H54 (cell line): ENCODE measurements around the gene GIMAP2.

Source experiments
- DNase-seq: peaks from one replicate; pipeline ENCODE4 v3.0.0; 2011; ENCODE audit warnings: low spot score, mixed read lengths; ENCODE audit not compliant: insufficient read length
- FAIRE-seq: peaks from 3 replicates; lab custom pipeline; 2011; peaks lifted over from hg19 to GRCh38; lab: Jason Lieb, UNC
- POLR2A ChIP-seq: IDR thresholded peaks from 2 replicates; pipeline ENCODE4 v1.6.1; 2011; ENCODE audit warnings: low read depth, mild to moderate bottlenecking, low read length

Gene GIMAP2

DNA sequence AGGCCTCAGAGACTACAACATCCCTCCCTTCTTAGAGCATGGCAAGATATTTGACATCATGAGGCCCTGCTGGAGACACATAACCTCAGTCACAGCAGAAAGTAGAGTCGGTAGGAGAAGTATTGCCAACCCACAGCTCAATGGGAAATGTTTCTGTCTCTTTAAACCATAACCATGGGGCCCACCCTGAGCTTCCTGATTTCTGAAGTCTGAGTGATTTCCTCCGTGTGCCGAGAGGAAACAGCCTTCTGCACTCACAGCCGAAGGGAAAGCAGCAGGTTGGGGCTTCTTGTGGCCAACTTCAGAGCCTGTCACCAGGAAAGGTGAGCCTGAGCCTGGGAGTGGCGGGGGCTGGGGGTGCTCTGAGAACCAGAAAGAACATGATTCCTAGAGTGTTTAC, 30.9 kb downstream of the GIMAP2 start, which contains the start of gene GIMAP1:
Gene GIMAP1, plus strand, starts transcription at position 246 of the 400 bp plus-strand sequence. CDS start 2,435 bp downstream, outside the sequence.
- DNase-seq = no peak
- FAIRE-seq = no peak
- no peak for TF ChIP-seq POLR2A

- no peak for TF ChIP-seq POLR2A
- DNase-seq (no peak), FAIRE-seq (no peak)
These were observed 31.4 kb downstream of the GIMAP2 start for GRCh38 chr7:150716939-150717338.

GRCh38 chr7:150717814-150718420, 32.4 kb downstream of the GIMAP2 start:
- no peak for FAIRE-seq

DNA sequence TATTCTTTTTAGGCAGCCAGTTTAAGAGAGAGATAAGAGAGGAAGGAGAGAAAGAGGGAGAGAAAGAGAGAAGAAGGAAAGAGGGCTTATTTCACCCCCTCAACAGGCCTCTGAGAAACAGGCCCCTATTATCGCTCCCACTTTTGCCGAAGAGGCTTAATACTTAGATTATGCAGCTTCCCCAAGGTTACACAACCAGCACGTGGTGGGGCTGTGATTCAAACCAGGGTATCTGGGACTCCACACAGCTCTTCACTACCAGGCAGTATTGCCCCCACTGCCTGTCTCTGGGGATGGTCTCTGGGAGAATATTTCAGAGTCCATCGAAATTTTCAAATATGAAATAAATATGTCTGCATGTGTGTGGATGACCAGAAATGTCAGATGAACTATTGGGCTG, 33.9 kb downstream of the GIMAP2 start:
- TF ChIP-seq POLR2A = no peak
- DNase-seq (no peak), FAIRE-seq (no peak)

More at GRCh38 chr7:150717814-150718420, 32.4 kb downstream of the GIMAP2 start:
- no peak for TF ChIP-seq POLR2A
- no peak for DNase-seq

DNA sequence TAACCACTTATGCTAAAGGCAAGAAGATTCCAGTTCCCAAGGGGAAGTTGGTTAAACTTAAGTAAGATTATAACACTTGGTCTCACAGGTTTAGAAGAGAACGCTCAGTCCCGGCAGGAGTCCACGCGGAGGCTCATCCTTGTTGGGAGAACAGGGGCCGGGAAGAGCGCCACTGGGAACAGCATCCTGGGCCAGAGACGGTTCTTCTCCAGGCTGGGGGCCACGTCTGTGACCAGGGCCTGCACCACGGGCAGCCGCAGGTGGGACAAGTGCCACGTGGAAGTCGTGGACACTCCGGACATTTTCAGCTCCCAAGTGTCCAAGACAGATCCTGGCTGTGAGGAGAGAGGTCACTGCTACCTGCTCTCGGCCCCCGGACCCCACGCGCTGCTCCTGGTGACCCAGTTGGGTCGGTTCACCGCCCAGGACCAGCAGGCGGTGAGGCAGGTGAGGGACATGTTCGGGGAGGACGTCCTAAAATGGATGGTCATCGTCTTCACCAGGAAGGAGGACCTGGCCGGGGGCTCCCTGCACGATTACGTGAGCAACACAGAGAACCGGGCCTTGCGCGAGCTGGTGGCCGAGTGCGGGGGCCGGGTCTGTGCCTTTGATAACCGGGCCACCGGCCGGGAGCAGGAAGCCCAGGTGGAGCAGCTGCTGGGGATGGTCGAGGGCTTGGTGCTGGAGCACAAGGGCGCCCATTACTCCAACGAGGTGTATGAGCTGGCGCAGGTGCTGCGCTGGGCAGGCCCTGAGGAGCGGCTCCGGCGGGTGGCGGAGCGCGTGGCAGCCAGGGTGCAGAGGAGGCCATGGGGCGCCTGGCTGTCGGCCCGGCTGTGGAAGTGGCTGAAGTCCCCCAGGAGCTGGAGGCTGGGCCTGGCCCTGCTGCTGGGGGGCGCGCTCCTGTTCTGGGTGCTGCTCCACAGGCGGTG, 34.7 kb downstream of the GIMAP2 start:
- DNase-seq (no peak), FAIRE-seq (no peak)
- TF ChIP-seq POLR2A = no peak

DNA sequence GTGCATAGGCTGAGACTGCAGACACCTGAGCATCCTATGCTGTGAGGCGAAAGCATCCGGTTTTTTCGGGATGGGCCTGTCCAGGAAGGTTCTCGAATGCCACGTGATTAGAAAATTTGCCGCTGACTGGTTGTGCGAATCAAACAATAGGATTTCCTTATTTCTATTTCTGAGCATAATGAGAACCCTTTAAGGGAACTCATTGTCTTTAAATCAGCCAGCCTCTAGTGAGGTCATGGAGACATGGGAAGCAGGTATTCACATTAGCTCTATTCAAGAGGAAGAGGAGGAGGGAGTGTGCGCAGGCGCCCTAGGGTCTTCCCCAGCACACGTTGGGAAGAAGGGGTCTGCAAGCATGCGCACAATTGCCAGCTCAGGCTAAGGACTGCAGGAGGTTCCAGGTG, 36.5 kb downstream of the GIMAP2 start:
- FAIRE-seq (no peak), DNase-seq (no peak)
- TF ChIP-seq POLR2A = no peak

DNA sequence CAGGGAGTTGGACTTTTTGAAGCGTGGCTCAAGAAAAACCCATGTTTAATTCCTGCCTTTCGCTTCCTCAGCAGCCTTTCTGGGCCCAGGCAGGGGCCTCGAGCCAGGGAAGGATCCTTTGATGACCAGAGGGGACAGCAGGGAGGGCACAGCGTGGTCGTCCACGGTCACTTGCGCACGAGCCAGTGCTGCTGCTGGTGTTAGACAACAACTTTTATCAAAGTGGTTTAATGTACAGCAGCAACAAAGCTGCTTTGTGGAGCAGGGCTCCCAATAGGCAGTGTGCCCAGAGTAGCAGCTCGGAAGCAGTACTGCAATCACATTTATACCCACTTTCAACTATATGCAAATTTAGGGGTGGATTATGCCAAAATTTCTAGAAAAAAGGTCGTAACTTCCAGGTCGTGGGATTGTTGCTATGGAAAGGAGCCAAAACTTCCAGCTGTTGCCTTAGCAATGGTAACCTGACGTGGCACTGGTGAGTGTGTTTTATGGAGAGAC, 37.0 kb downstream of the GIMAP2 start:
- no peak for DNase-seq
- no peak for FAIRE-seq
- TF ChIP-seq POLR2A = no peak

DNA sequence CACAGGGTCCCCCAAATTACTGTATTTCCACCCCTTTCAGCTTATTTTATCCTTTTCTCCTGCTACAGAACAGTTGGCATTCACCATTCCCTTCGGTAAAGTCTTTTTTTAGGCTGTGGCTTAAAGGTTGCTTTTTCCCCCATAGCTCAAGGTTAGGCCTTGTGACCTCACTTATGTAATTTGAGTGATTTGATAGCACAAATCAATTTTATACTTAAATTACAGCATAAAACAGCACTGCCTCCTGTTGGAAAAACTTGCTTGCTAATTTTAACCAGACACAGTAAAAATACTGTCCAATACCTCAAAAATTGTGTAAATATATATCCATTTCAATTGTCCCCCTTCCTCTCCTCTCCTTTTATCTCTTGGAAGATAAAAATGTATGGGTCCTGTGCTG, 38.0 kb downstream of the GIMAP2 start:
- TF ChIP-seq POLR2A = no peak
- FAIRE-seq = no peak
- no peak for DNase-seq

DNA sequence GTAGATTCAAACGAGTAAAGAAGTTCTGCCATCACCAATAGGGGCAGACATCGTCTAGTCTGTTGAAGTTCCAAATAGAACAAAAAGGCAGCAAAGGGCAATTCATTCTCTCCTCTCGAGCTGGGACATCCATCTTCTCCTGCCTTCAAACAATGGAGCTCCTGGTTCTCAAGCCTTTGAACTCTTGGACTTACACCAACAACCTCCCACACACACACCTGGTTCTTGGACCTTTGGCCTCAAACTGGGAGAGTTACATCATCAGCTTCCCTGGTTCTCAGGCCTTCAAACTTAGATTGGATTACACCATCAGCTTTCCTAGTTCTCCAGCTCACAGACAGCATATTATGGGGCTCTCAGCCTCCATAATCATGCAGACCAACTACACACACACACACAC, 41.9 kb downstream of the GIMAP2 start:
- TF ChIP-seq POLR2A = no peak
- DNase-seq (no peak), FAIRE-seq (no peak)

DNA sequence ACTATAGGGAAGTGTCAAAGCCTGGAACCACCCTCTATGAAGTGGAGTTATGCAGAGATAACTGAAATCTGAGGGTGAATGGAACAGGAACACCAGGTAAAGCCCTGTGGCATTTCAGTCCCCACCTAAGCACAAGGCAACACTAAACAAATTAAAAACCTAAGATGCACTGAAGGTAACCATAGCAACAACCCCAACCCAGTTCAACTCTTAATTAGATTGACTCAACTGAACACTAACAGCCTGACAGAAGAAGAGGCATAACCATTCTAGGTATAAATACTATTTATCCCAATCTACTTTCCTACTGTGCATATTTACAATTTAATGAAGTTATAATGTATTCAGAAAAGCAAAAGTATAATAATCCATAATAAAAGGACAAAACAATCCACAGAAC, 42.5 kb downstream of the GIMAP2 start:
- DNase-seq = no peak
- no peak for FAIRE-seq
- no peak for TF ChIP-seq POLR2A

DNA sequence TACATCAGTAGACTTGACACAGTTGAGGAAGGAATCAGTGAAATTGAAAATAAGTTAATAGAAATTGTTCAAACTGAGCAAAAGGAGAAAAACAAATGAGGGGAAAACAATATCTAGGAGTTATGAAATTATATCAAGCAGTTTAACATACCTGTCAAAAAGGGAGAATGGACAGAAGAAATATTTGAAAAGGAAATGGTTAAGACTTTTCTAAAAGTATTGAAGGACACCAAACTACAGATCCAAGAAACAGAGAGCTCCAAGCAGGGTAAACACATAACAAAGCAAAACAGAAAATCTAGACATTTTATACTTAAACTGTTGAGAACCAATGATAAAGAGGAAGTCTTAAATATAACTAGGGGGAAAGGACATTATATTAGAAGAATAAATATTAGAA, 43.1 kb downstream of the GIMAP2 start:
- FAIRE-seq (no peak), DNase-seq (no peak)
- TF ChIP-seq POLR2A = no peak

- no peak for FAIRE-seq
- no peak for DNase-seq
- TF ChIP-seq POLR2A = no peak
These were observed 46.4 kb downstream of the GIMAP2 start for GRCh38 chr7:150731916-150732315.

DNA sequence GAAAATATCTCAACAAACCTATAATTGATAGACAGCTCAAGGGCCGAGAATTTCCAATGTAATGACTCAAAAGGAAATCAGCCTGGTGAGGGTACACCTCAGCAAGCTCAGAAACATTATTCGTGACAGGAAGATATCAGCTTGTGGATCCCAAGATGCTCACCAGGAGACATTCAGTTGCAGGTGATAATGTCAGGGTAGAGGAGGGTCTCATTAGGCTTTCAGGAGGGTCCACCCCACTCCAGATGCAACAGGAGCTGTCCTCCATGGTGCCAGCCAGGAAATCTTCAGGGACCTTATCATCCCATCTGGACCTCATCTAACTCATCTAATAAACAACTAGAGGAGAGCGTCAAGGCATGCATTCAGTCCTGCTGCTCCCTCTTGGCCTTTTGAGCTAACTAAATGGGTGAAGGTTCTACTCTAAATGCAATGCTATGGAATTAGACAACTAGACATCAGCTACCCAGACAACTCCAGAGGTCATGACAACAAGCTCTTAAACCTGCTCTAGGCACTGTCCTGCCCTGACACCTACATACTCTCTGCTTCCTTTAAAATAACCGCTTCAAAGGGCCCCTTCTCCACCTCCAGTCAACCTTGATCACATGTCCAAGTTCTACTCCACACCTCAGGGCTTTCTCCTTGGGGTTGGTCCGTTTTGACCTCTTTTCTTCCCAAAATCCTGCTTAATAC, 47.4 kb downstream of the GIMAP2 start:
- no peak for FAIRE-seq

DNA sequence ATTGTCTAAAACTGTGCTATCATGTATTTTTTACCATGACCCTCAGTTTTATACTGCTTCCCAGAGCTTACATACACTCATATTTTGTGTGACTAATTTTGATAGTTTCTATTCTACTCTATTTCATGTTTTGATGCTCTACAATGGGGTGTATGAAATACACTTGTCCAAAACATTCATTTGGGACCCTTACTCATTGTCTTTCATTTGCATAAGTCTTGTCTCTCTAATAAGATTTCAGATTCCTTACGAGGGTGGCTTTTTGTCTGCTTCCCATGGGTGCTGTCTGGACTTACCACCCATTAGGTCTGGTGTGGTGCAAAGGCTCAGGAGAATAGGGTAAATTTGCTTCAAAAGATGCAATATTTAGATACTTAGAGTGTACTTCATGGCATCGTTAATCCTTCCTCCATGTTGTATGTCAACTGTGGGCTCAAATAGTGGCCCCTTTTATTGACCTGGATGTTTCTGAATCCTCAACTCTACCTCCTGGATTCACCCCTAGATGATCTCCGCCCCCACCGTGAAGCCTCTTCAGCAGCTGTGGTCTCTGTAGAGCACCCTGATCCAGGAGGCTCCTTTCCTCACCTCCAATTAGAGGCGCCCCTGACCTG, 48.1 kb downstream of the GIMAP2 start:
- DNase-seq (no peak), FAIRE-seq (no peak)
- TF ChIP-seq POLR2A = no peak

More for the DNA sequence above, 47.4 kb downstream of the GIMAP2 start:
- no peak for DNase-seq
- TF ChIP-seq POLR2A = no peak
